Activated T-cell treated with anti-CD3 and anti-CD28 coated beads, Interleukin-2, amount 50 U/mL, for 72 hours (primary cell): ENCODE data around the gene PLA2G2D. TPM values are rescaled to one million over a fixed set of nuclear protein-coding genes. Genes with fewer than 3 reads are reported as not detected.

Source experiments
- ATAC-seq, 2 donors: fragments of 150-1000 bp; cut with Tn5 transposase; replicated peaks in 1 of 2; 2 replicates each; pipeline ENCODE4 v1.10.0; 2021; ENCODE audit warnings: moderate library complexity in 2 of 2, mild to moderate bottlenecking in 1 of 2
- DNase-seq, 2 donors: peaks; one replicate each; pipeline ENCODE4 v3.0.0; 2021 to 2022; ENCODE audit warnings: mixed read lengths in 1 of 2
- H3K27ac Mint-ChIP-seq: one replicate; pipeline ENCODE4 v1.8.0; 2022; ENCODE audit warnings: mild to moderate bottlenecking, moderate library complexity, mixed read lengths
- H3K27me3 Mint-ChIP-seq: one replicate; pipeline ENCODE4 v1.8.0; 2022; ENCODE audit warnings: low read depth, mixed read lengths
- H3K36me3 Mint-ChIP-seq, 2 donors: one replicate each; pipeline ENCODE4 v1.8.0; 2022; ENCODE audit warnings: mixed read lengths in 2 of 2, mild to moderate bottlenecking in 1 of 2; ENCODE audit not compliant: insufficient read depth in 2 of 2
- H3K4me1 Mint-ChIP-seq: one replicate; pipeline ENCODE4 v1.8.0; 2022; ENCODE audit warnings: low read depth, mixed read lengths
- H3K4me3 Mint-ChIP-seq, 2 donors: one replicate each; pipeline ENCODE4 v1.8.0; 2022; ENCODE audit warnings: mild to moderate bottlenecking in 2 of 2, mixed read lengths in 2 of 2, moderate library complexity in 2 of 2
- H3K9me3 Mint-ChIP-seq, 2 donors: one replicate each; pipeline ENCODE4 v1.8.0; 2022; ENCODE audit warnings: mixed read lengths in 2 of 2
- total RNA-seq, 2 donors: library from RNA; stranded (reverse); gene quantifications; one replicate each; pipeline ENCODE4 v1.2.3, GENCODE V29; 2022

PLA2G2D gene
- total RNA-seq, 2 donors from 2014 or later = not detected

DNA sequence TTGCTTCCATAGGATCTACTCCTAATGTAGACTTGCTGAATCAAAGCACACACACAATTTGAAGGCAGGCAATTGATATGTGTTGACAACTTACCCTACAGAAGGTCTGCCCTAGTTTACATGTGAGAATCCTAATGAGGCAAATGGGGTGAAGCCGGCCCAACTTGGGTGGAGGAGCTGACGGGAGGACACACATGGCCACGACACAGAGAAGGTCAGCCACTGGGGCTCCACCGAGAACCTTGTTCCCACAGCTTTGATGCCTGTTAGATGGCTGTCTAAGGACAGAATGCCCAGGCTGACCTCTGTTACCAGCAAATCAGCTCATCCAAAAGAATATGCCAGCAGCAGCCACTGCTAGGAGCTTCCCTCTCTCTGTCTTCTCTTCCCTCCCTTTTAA is 1.5 kb upstream of the PLA2G2D start:
- H3K4me3 Mint-ChIP-seq = no peak overlapping the region
- peaks cover 41% of the 10 kb centered on the region for H3K27me3 Mint-ChIP-seq
- ATAC-seq (no peak), DNase-seq (no peak)
- H3K36me3 Mint-ChIP-seq = no peaks in the 10 kb centered on the region
- peaks cover 7% of the 10 kb centered on the region for H3K4me1 Mint-ChIP-seq
- no peak overlapping the region for H3K27ac Mint-ChIP-seq
- H3K9me3 Mint-ChIP-seq = no peaks in the 10 kb centered on the region

- H3K4me1 Mint-ChIP-seq = no peaks in the 10 kb centered on the region
- peaks cover 29% of the 10 kb centered on the region for H3K27me3 Mint-ChIP-seq
- H3K4me3 Mint-ChIP-seq = no peak overlapping the region
- H3K9me3 Mint-ChIP-seq = no peaks in the 10 kb centered on the region
- no peak overlapping the region for H3K27ac Mint-ChIP-seq
- H3K36me3 Mint-ChIP-seq = no peaks in the 10 kb centered on the region
- DNase-seq (no peak), ATAC-seq (no peak)
Observed at GRCh38 chr1:20117236-20117635, 2.1 kb downstream of the PLA2G2D start.

DNA sequence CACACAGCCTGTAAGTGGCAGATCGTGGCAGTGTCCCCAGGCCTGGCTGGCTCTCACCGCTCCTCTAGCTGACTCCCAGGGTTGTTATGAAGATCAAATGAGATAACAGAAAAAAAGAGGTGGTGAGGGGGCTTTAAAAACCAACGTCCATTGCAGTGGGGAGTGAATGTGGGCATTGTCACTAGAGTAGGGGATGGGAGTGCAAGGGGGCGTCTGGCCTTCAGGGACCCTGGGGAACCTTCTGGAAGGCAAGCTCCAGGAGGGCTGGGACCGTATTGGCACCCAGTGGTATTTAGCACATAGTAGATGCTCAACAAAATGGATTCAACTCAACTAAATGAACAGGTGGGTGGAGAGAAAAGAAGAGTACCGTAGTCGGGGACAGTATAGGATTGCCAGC is 3.4 kb downstream of the PLA2G2D start:
- no peak for ATAC-seq
- H3K4me1 Mint-ChIP-seq = no peaks in the 10 kb centered on the region
- peaks cover 16% of the 10 kb centered on the region for H3K27me3 Mint-ChIP-seq
- no peak overlapping the region for H3K27ac Mint-ChIP-seq
- H3K36me3 Mint-ChIP-seq = no peaks in the 10 kb centered on the region
- H3K4me3 Mint-ChIP-seq = no peak overlapping the region
- no peak for DNase-seq
- H3K9me3 Mint-ChIP-seq = no peaks in the 10 kb centered on the region

DNA sequence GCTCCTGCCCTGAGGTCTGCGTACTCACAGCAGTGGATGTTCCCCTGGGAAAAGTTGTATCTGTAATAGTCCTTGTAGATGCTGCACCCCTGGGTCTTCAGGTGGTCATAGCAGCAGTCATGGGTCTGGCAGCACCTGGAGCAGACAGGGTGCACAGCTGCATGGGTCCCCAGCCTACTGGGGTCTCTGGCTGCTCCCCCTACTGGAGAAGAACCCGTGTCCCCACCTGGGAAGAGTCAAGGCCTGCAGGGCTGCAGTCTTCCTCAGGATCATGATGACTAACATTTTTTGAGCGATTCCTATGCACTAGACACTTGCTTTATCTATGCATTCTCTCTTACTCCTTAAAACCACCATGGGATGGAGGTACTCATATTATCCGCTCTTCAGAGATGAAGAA is 3.9 kb downstream of the PLA2G2D start:
- ATAC-seq (no peak), DNase-seq (no peak)
- Mint-ChIP-seq H3K27ac (no peak overlapping the region), H3K36me3 (no peaks in the 10 kb centered on the region), H3K4me1 (no peaks in the 10 kb centered on the region), H3K9me3 (no peaks in the 10 kb centered on the region), H3K27me3 (peaks cover 12% of the 10 kb centered on the region), H3K4me3 (no peak overlapping the region)

DNA sequence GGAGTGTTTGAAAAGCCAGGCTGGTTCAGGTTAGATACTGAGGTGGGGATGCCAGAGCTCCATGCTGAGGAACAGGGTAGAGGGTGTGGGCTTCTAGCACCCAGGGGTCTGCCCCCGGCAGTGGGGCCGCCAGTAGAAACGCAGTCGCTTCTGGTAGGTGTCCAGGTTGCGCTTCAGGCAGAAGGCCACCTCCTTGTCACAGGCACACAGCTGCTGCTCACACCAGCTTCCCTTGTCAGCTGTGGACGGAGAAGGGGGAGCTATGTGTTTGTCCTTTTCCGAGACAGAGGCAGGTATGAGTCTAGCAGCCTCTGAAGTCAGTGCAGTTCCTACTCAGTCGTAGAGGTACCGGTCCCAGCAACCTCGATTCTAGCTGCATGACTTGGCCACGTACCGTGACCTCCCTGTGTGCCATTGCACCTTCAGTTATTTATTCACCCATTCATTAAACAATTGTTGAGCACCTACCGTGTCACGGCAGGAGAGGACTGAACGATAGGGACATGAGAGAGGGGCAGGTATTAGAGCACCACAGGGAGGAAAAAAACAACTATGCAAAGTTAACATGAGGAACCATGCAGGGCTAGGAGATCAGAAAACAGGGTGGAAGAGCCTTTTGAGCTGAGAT is 5.2 kb downstream of the PLA2G2D start:
- no peak for ATAC-seq
- Mint-ChIP-seq H3K36me3 (no peaks in the 10 kb centered on the region), H3K4me3 (no peak overlapping the region), H3K27ac (no peak overlapping the region), H3K9me3 (no peaks in the 10 kb centered on the region), H3K4me1 (no peaks in the 10 kb centered on the region), H3K27me3 (peaks cover 5% of the 10 kb centered on the region)
- DNase-seq = no peak

- ATAC-seq = no peak
- DNase-seq = no peak
- Mint-ChIP-seq H3K4me3 (no peak overlapping the region), H3K36me3 (no peaks in the 10 kb centered on the region), H3K27ac (no peak overlapping the region), H3K4me1 (no peaks in the 10 kb centered on the region), H3K9me3 (no peaks in the 10 kb centered on the region), H3K27me3 (peaks cover 14% of the 10 kb centered on the region)
Observed at GRCh38 chr1:20112279-20113000, 6.9 kb downstream of the PLA2G2D start.

- ATAC-seq (no peak), DNase-seq (no peak)
- H3K27ac Mint-ChIP-seq = no peak overlapping the region
- no peaks in the 10 kb centered on the region for H3K36me3 Mint-ChIP-seq
- H3K4me1 Mint-ChIP-seq = no peaks in the 10 kb centered on the region
- peaks cover 24% of the 10 kb centered on the region for H3K27me3 Mint-ChIP-seq
- H3K9me3 Mint-ChIP-seq = no peaks in the 10 kb centered on the region
- H3K4me3 Mint-ChIP-seq = no peak overlapping the region
Observed at GRCh38 chr1:20111452-20111851, 7.9 kb downstream of the PLA2G2D start.

- Mint-ChIP-seq H3K27me3 (peaks cover 25% of the 10 kb centered on the region), H3K4me3 (no peak overlapping the region), H3K9me3 (no peaks in the 10 kb centered on the region), H3K36me3 (no peaks in the 10 kb centered on the region), H3K27ac (no peak overlapping the region), H3K4me1 (no peaks in the 10 kb centered on the region)
- ATAC-seq (no peak), DNase-seq (no peak)
Observed at GRCh38 chr1:20110679-20111078, 8.7 kb downstream of the PLA2G2D start.

- ATAC-seq = peak; percentile 7 to 23
Observed at GRCh38 chr1:20109223-20109856, 10.0 kb downstream of the PLA2G2D start.

GRCh38 chr1:20108366-20109123 is 10.8 kb downstream of the PLA2G2D start:
- H3K4me1 Mint-ChIP-seq = no peaks in the 10 kb centered on the region

More at GRCh38 chr1:20109223-20109856, 10.0 kb downstream of the PLA2G2D start:
- peaks cover 22% of the 10 kb centered on the region for H3K27me3 Mint-ChIP-seq
- no peaks in the 10 kb centered on the region for H3K9me3 Mint-ChIP-seq
- no peak overlapping the region for H3K4me3 Mint-ChIP-seq
- DNase-seq = no peak
- no peaks in the 10 kb centered on the region for H3K4me1 Mint-ChIP-seq
- no peaks in the 10 kb centered on the region for H3K36me3 Mint-ChIP-seq
- no peak overlapping the region for H3K27ac Mint-ChIP-seq

GRCh38 chr1:20107796-20108195 is 11.5 kb downstream of the PLA2G2D start:
- peaks cover 7% of the 10 kb centered on the region for H3K4me1 Mint-ChIP-seq
- H3K27ac Mint-ChIP-seq = no peak overlapping the region
- ATAC-seq (no peak), DNase-seq (no peak)
- H3K9me3 Mint-ChIP-seq = no peaks in the 10 kb centered on the region
- no peak overlapping the region for H3K4me3 Mint-ChIP-seq
- H3K27me3 Mint-ChIP-seq = peaks cover 19% of the 10 kb centered on the region
- H3K36me3 Mint-ChIP-seq = no peaks in the 10 kb centered on the region

More at GRCh38 chr1:20108366-20109123, 10.8 kb downstream of the PLA2G2D start:
- DNase-seq (no peak), ATAC-seq (no peak)
- Mint-ChIP-seq H3K9me3 (no peaks in the 10 kb centered on the region), H3K27me3 (peaks cover 19% of the 10 kb centered on the region), H3K36me3 (no peaks in the 10 kb centered on the region), H3K27ac (no peak overlapping the region), H3K4me3 (no peak overlapping the region)

DNA sequence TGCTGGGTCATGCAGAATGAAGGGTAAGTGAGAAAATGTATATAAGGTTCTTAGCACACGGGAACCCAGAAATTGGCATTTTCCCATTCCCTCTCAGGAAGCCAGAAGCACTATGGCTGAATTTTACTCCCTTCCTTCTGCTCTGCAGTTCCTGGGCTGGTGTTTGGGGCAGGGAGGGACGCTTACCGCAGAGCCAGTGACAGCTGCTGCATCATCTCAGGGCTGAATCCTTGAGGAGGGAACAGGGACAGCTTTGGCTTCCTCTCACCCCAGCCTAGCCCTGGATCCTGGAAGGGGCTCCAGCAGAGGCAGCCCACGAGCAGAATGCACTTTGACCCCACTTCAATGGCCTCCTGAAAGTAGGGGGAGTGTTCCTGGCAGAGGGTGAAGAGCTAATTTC is 12.0 kb downstream of the PLA2G2D start:
- no peak overlapping the region for H3K27ac Mint-ChIP-seq
- H3K27me3 Mint-ChIP-seq = peaks cover 19% of the 10 kb centered on the region
- peaks cover 9% of the 10 kb centered on the region for H3K4me1 Mint-ChIP-seq
- H3K36me3 Mint-ChIP-seq = no peaks in the 10 kb centered on the region
- no peak for ATAC-seq
- no peak overlapping the region for H3K4me3 Mint-ChIP-seq
- no peak for DNase-seq
- no peaks in the 10 kb centered on the region for H3K9me3 Mint-ChIP-seq

DNA sequence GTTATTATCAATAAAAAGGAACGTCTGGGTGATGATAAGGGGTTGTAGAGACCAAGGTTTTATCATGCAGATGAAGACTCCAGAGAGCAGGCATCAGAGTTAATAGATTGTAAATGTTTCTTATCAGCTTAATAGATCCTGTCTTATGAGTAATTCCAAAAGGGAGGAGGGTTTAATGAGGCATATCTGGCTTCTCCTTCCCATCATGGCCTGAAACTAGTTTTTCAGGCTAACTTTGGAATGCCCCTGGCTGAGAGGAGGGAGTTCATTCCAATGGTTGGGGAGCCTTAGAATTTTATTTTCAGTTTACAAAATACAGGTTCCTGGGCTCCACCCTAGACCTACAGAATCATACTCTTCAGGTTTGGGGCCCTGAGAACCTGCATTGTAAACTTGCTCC is 13.5 kb downstream of the PLA2G2D start:
- Mint-ChIP-seq H3K27ac (no peak overlapping the region), H3K4me1 (peaks cover 9% of the 10 kb centered on the region), H3K36me3 (no peaks in the 10 kb centered on the region), H3K9me3 (no peaks in the 10 kb centered on the region), H3K4me3 (no peak overlapping the region), H3K27me3 (peaks cover 26% of the 10 kb centered on the region)
- ATAC-seq (no peak), DNase-seq (no peak)
